Prostate gland (tissue), 2 donors: Measurements from ENCODE around the gene SNX10.

ENCODE experiments used
- CTCF ChIP-seq, 4 experiments: fragments of 200-600 bp in 2 of 4; fragments of 450-650 bp in 2 of 4; sonication (generic) in 2 of 4; IDR thresholded peaks; 1 replicate in 3 of 4; 2 replicates in 1 of 4; pipeline ENCODE4 v1.5.1; 2016 to 2019; ENCODE audit warnings: antibody characterized with exemption in 4 of 4, mild to moderate bottlenecking in 2 of 4, moderate library complexity in 2 of 4
- POLR2A ChIP-seq: fragments of 450-650 bp; IDR thresholded peaks from one replicate; pipeline ENCODE4 v1.6.1; 2016; ENCODE audit warnings: antibody characterized with exemption, mild to moderate bottlenecking
- POLR2AphosphoS5 ChIP-seq: sonication (generic); formaldehyde crosslinking; IDR thresholded peaks from one replicate; pipeline ENCODE4 v1.6.1; 2017; ENCODE audit warnings: antibody characterized with exemption

GRCh38 chr7:26363465-26363864, 71.8 kb downstream of the SNX10 start:
- TF ChIP-seq CTCF (IDR thresholded peaks at IDR 0.05) (no peak), POLR2AphosphoS5 (peak; percentile 34), POLR2A (no peak)
